Lung (tissue), 12 donors: ENCODE data around the gene SCD5. TPM values are rescaled to one million over a fixed set of nuclear protein-coding genes. Genes with fewer than 3 reads are reported as not detected.

ENCODE experiments used
- ATAC-seq: fragments of 200-7000 bp; cut with Tn5 transposase; one replicate; pipeline ENCODE4 v1.9.1; 2020; ENCODE audit warnings: moderate number of reproducible peaks; ENCODE audit not compliant: insufficient read depth, low FRiP score
- DNase-seq, 3 donors: peaks; one replicate each; pipeline ENCODE4 v3.0.0-alpha.2; 2013 to 2017
- H3K27ac ChIP-seq, 2 donors: one replicate each; pipeline ENCODE4 v1.5.1; 2013; ENCODE audit warnings: mild to moderate bottlenecking in 2 of 2, moderate library complexity in 2 of 2, control low read depth in 1 of 2, inconsistent platforms in 1 of 2, low read depth in 1 of 2, low read length in 1 of 2
- H3K27me3 ChIP-seq, 3 donors: one replicate each; pipeline ENCODE4 v1.5.1; 2013; ENCODE audit warnings: low read length in 2 of 3; ENCODE audit not compliant: control insufficient read depth in 3 of 3, insufficient read depth in 3 of 3
- H3K36me3 ChIP-seq, 4 donors: one replicate each; pipeline ENCODE4 v1.5.1; 2013; ENCODE audit warnings: low read length in 4 of 4, mild to moderate bottlenecking in 1 of 4, moderate library complexity in 1 of 4; ENCODE audit not compliant: control insufficient read depth in 4 of 4, insufficient read depth in 4 of 4
- H3K4me1 ChIP-seq, 5 donors: one replicate each; pipeline ENCODE4 v1.5.1; 2013; ENCODE audit warnings: low read length in 5 of 5, mild to moderate bottlenecking in 2 of 5, moderate library complexity in 1 of 5; ENCODE audit not compliant: control insufficient read depth in 5 of 5, insufficient read depth in 5 of 5
- H3K4me3 ChIP-seq: one replicate; pipeline ENCODE4 v1.5.1; 2013; ENCODE audit warnings: mild to moderate bottlenecking, control low read depth, moderate library complexity
- H3K9ac ChIP-seq, 2 donors: one replicate each; pipeline ENCODE4 v1.5.1; 2013; ENCODE audit warnings: low read length in 2 of 2, control low read depth in 1 of 2; ENCODE audit not compliant: insufficient read depth in 1 of 2
- H3K9me3 ChIP-seq, 4 donors: one replicate each; pipeline ENCODE4 v1.5.1; 2013; ENCODE audit warnings: low read length in 3 of 4, mild to moderate bottlenecking in 1 of 4, moderate library complexity in 1 of 4; ENCODE audit not compliant: control insufficient read depth in 4 of 4, insufficient read depth in 3 of 4
- WGBS, 2 donors: extraction: QIAGEN DNeasy Blood & Tissue Kit; methylation state at CpG; one replicate each; pipeline ENCODE4 v1.1.7; 2013; 5-methylcytosine and 5-hydroxymethylcytosine counted together
- polyA plus RNA-seq, 2 donors: library from polyadenylated mRNA; stranded (reverse); fragments of 200-250 nt; gene quantifications; one replicate each; pipeline ENCODE4 v1.2.1, GENCODE V29; 2013
- total RNA-seq, 2 donors: library from RNA; depleted of rRNA in 1 of 2; stranded (reverse); fragments of >200 nt in 1 of 2; gene quantifications; one replicate each; pipeline ENCODE4 v1.2.1, GENCODE V29; 2014 to 2021
- TF ChIP-seq, protein P1 (sequence below): IDR thresholded peaks from 2 replicates; pipeline ENCODE4 v1.5.1; 2012; ENCODE audit warnings: mild to moderate bottlenecking; ENCODE audit errors: control extremely low read depth, extremely low read depth
- donor health status: control.
- donor health status: control.
- donor health status: Bipolar disorder and iron deficiency.
- donor health status: healthy.
- donor health status: DM: yes; HTN: yes; CAD: no.

SCD5 gene
- total and polyA plus RNA-seq, 4 donors: 5.0 to 22.6 (median 13.8) TPM

DNA sequence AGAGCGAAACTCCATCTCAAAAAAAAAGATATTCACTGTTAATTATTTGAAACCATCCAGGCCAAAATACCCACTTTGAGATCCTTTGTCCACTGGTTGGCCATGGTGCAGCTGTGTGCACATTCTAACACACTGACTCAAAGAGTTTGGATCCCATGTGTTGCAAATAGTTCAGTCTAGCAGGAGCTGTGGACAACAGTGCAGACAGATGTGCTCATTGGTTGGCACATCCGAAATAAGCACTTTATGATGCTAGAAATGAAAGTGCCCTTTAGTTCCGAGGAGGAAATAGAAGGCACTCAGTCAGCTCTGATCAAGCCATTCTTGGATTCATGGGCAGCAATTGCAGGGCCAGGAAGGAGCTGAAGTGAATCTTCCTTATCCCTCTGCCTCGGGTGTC lies 173.8 kb downstream of the SCD5 start:
- ATAC-seq (no peak), DNase-seq (no peak)
- H3K36me3 ChIP-seq: no peaks in the 10 kb centered on the region
- WGBS, 2 donors: 89 to 93% methylated on average over 4 of the region's 4 CpGs
- TF ChIP-seq, protein P1, sequence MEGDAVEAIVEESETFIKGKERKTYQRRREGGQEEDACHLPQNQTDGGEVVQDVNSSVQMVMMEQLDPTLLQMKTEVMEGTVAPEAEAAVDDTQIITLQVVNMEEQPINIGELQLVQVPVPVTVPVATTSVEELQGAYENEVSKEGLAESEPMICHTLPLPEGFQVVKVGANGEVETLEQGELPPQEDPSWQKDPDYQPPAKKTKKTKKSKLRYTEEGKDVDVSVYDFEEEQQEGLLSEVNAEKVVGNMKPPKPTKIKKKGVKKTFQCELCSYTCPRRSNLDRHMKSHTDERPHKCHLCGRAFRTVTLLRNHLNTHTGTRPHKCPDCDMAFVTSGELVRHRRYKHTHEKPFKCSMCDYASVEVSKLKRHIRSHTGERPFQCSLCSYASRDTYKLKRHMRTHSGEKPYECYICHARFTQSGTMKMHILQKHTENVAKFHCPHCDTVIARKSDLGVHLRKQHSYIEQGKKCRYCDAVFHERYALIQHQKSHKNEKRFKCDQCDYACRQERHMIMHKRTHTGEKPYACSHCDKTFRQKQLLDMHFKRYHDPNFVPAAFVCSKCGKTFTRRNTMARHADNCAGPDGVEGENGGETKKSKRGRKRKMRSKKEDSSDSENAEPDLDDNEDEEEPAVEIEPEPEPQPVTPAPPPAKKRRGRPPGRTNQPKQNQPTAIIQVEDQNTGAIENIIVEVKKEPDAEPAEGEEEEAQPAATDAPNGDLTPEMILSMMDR: no peak
- no peaks in the 10 kb centered on the region for H3K27me3 ChIP-seq
- peaks cover 0 to 35% (median 16%) of the 10 kb centered on the region in 5 donors for H3K4me1 ChIP-seq
- H3K27ac ChIP-seq: no peak overlapping the region
- H3K4me3 ChIP-seq: no peak overlapping the region
- H3K9me3 ChIP-seq: peaks cover 0 to 2% (median 0%) of the 10 kb centered on the region in 4 donors
- H3K9ac ChIP-seq: no peak overlapping the region

DNA sequence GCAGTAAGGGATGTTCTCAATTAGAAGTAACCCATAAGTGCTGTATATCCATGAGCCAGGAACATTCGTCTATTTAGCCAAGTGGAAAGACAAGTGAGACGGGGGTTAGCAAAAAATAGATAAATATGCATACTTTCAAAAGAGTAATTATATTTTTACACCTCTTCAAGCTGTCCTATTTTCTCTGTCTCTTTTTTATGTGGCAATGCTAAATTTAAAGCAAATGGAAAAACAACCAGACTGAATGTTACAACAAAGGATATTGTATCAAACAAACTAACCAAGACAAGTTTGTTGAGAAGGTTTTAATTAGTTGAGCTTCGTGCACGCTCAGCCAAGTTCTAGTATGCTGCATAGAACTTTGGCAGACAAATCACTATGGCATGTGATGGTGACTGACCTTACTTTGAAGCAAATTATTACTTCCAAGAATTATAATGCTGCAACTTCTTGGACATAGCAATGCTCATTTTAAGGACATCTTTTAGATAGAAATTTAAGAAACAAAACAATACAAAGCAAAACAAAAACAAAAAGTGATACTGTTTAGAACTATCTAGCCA lies 175.4 kb downstream of the SCD5 start:
- no peaks in the 10 kb centered on the region for H3K36me3 ChIP-seq
- H3K9ac ChIP-seq: no peak overlapping the region
- TF ChIP-seq, protein P1: no peak
- no peak for ATAC-seq
- WGBS, 2 donors: 76 to 87% methylated on average over 4 of the region's 4 CpGs
- H3K4me3 ChIP-seq: no peak overlapping the region
- DNase-seq: peak; percentile 33 to 83 (median 65)
- peaks cover 0 to 49% (median 17%) of the 10 kb centered on the region in 5 donors for H3K4me1 ChIP-seq
- no peaks in the 10 kb centered on the region for H3K27me3 ChIP-seq
- no peak overlapping the region for H3K27ac ChIP-seq
- peaks cover 0 to 2% (median 0%) of the 10 kb centered on the region in 4 donors for H3K9me3 ChIP-seq

DNA sequence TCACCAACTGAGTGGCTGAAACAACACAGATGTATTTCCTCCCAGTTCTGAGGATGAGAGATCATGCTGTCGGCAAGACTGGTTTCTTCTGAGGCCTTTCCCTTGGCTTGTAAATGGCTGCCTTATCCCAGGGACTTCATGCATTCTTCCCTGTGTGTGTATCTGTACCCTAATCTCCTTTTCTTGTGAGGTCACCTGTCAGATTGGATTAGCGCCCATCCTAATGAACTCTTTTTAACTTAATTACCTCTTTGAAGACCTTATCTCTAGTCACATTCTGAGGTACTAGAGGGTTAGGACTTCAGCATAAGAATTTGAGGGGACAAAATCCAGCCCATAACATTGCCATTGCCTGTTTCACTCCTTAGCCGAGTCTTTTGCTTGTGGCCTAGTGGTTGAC lies 177.3 kb downstream of the SCD5 start:
- H3K4me3 ChIP-seq: no peak overlapping the region
- no peak overlapping the region for H3K27ac ChIP-seq
- DNase-seq (no peak), ATAC-seq (no peak)
- WGBS, 2 donors: 90 to 91% methylated on average over 3 of the region's 3 CpGs
- H3K36me3 ChIP-seq: no peaks in the 10 kb centered on the region
- TF ChIP-seq, protein P1: no peak
- H3K9me3 ChIP-seq: no peaks in the 10 kb centered on the region
- no peaks in the 10 kb centered on the region for H3K27me3 ChIP-seq
- H3K9ac ChIP-seq: no peak overlapping the region
- peaks cover 0 to 55% (median 17%) of the 10 kb centered on the region in 5 donors for H3K4me1 ChIP-seq
